VCaP (cell line): Measurements from ENCODE around the gene UBE2E2.

ENCODE experiments used
- H3K27ac ChIP-seq: fragments of 450-650 bp; 2 replicates; pipeline ENCODE4 v1.5.1; 2017
- TF ChIP-seq, protein P1 (sequence below): fragments of 450-650 bp; conservative IDR thresholded peaks from 2 replicates; pipeline ENCODE4 v1.5.1; 2017; ENCODE audit warnings: mild to moderate bottlenecking, moderate library complexity

The UBE2E2 gene

DNA sequence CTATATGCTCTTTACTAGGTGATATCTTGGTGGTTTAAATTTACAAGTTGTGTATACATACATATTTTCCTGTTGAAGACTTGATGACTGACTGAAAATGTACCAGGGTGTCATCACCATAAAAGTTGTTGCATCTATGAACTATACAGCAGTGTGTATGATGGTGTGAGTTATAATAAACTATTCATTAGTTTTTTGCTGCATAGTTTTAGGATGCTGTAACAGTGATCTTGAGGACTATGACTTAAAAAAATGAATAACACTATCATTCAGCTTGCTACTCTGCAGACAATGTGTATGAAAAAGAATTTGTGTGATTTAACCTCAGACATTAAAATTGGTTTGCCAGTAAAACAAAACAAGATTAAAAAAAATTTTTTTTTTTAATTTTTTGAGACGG lies 49.0 kb downstream of the UBE2E2 start:
- TF ChIP-seq, protein P1, sequence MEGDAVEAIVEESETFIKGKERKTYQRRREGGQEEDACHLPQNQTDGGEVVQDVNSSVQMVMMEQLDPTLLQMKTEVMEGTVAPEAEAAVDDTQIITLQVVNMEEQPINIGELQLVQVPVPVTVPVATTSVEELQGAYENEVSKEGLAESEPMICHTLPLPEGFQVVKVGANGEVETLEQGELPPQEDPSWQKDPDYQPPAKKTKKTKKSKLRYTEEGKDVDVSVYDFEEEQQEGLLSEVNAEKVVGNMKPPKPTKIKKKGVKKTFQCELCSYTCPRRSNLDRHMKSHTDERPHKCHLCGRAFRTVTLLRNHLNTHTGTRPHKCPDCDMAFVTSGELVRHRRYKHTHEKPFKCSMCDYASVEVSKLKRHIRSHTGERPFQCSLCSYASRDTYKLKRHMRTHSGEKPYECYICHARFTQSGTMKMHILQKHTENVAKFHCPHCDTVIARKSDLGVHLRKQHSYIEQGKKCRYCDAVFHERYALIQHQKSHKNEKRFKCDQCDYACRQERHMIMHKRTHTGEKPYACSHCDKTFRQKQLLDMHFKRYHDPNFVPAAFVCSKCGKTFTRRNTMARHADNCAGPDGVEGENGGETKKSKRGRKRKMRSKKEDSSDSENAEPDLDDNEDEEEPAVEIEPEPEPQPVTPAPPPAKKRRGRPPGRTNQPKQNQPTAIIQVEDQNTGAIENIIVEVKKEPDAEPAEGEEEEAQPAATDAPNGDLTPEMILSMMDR, result no peak
- no peak overlapping the region for H3K27ac ChIP-seq

- H3K27ac ChIP-seq, result no peak overlapping the region; the same call in 1 of the 2 replicates
- TF ChIP-seq, protein P1, result no peak
These were observed 50.1 kb downstream of the UBE2E2 start for GRCh38 chr3:23253214-23253613.

DNA sequence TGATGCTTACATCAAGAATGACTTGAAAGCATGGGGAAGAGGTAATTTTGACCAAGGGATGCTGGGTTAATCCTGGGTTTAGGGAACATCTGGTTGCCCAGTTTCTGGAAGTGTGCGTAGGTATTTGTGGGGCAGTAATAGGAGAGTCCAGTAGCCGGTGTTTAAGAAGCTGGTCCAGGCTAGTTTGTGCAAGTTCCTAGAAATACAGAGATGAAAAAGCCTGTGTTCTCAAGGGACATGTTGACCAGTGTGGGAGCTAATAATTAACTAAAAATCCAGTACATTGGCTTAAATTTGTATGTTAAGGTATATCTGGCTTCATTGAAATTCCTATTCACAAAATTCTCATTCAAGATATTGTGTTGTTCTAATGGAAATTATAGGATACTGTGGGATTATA lies 51.2 kb downstream of the UBE2E2 start:
- TF ChIP-seq, protein P1, result no peak
- H3K27ac ChIP-seq, result peak overlapping the region; percentile 62

DNA sequence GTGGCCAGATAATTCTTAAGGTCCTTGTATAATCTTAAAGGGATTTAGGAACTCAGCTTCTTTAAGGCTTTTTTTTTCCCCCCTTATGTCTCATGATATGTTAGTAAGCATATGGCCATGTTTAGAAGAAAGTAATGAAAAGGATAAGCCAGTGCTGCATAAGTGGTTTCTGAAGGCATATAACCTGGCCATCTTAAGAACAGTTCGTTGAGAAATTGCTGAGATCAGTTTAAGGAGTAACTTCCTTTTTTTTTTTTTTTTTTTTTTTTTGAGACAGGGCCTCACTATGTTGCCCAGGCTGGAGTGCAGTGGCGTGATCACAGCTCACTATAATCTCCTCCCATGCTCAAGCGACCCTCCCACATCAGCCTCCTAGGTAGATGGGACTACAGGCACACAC lies 51.7 kb downstream of the UBE2E2 start:
- H3K27ac ChIP-seq, result peak overlapping the region; percentile 62
- TF ChIP-seq, protein P1, result no peak

DNA sequence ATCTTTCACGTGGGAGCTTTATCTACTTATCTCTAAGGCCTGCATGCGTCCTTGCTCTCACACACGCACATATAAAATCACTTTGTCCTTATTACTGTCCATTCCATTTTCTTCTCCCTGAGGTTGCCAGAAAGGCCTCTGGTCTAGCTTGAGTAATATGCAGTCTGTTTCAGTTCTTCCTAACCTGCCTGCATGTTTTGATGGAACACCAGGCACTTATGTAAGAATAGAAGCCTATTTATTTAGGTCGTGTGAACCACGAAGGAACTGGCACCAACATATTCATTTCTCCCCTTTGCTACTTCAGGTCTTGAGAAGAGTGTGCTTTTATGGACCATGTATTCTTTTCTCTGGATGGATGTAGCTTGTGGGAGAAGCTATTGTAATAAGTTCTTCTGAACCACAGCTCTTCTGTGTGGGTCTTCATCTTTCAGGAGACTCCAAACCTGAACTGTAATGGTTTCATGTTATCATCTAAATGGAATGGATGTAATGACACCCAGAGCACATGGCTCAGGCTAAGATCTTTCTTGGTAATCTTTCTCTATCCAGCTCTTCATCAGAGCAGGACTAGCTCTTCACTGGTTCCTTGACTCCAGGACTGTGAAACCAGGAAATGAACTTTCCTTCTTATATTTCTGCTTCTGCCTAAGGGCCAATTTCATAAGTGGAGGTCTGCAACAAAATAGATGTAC lies 53.8 kb downstream of the UBE2E2 start:
- TF ChIP-seq, protein P1, result no peak
- peak overlapping the region; percentile 62 for H3K27ac ChIP-seq

DNA sequence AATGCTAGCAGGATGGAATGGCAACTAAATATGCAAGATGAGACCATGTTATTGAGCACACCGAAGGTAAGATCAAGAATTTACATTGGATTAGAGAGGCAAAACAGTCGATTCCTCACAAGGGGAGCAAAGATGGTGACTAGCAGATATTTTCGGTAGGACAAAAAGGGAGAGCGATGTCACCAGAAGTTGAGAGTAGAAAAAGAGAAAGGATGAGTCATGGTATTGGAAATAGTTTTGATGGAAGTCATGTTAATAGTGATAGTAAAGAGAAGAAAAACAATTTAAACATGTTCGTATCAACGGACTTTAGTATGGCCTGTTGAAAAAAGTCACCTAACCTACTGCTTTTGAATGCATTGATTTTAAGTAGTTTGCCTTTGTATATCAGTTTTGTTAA lies 55.0 kb downstream of the UBE2E2 start:
- TF ChIP-seq, protein P1, result no peak
- H3K27ac ChIP-seq, result no peak overlapping the region

DNA sequence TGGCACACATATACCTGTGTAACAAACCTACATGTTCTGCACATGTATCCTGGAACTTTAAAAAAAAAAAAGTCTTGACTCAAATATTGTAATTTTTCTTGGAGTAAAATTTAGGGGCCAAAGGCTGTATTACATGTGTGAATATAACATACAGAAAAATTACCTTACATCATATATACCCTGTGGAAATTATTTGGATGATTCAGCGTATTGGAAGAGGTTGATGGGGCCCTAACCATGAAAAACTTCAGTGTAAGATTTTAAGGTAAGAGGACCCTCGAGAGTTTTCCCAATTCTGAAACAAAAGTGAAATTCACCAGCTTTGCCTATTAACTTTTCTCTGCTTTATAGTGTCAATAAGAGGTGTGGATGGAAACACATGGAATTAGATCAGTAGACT lies 56.4 kb downstream of the UBE2E2 start:
- TF ChIP-seq, protein P1, result no peak
- H3K27ac ChIP-seq, result no peak overlapping the region
